Naive thymus-derived CD4-positive, alpha-beta T cell (primary cell): Measurements from ENCODE around the gene USP37. TPM values are rescaled to one million over a fixed set of nuclear protein-coding genes. Genes with fewer than 3 reads are reported as not detected.

Experiments used
- ATAC-seq: fragments of 150-1000 bp; cut with Tn5 transposase; 2 replicates; pipeline ENCODE4 v1.10.0; 2021; ENCODE audit warnings: mild to moderate bottlenecking, moderate library complexity
- CTCF ChIA-PET: fragments of 350-600 bp; sonication (Branson Sonifier 250); formaldehyde crosslinking; loops from one replicate; lab custom pipeline; 2021; ENCODE audit warnings: antibody characterized with exemption; lab: Charles Lee
- POLR2A ChIA-PET: fragments of 350-600 bp; sonication (Branson Sonifier 250); formaldehyde crosslinking; loops from one replicate; lab custom pipeline; 2021; ENCODE audit warnings: antibody characterized with exemption, inconsistent platforms; lab: Charles Lee
- DNase-seq, 9 donors: peaks; one replicate each; pipeline versions ENCODE4 v3.0.0 to v3.0.0-alpha.2; 2020 to 2022; ENCODE audit warnings: mixed read lengths in 1 of 9
- H3K27ac ChIP-seq: one replicate; pipeline ENCODE4 v1.7.0; 2013; ENCODE audit warnings: mild to moderate bottlenecking, low read depth, low read length, moderate library complexity
- H3K27me3 ChIP-seq, 2 donors: one replicate each; pipeline ENCODE4 v1.7.0; 2013; ENCODE audit warnings: low read length in 2 of 2, mild to moderate bottlenecking in 2 of 2, moderate library complexity in 2 of 2; ENCODE audit not compliant: control insufficient read depth in 2 of 2, insufficient read depth in 2 of 2
- H3K36me3 ChIP-seq, 3 experiments: 1 replicate in 2 of 3; 2 replicates in 1 of 3; pipeline ENCODE4 v1.7.0; 2013; ENCODE audit warnings: low read length in 3 of 3, mild to moderate bottlenecking in 3 of 3, moderate library complexity in 1 of 3; ENCODE audit not compliant: insufficient read depth in 3 of 3, control insufficient read depth in 2 of 3
- H3K4me1 ChIP-seq, 2 donors: one replicate each; pipeline ENCODE4 v1.7.0; 2013; ENCODE audit warnings: low read length in 2 of 2, mild to moderate bottlenecking in 2 of 2, moderate library complexity in 1 of 2; ENCODE audit not compliant: control insufficient read depth in 2 of 2, insufficient read depth in 2 of 2
- H3K4me3 ChIP-seq: 2 replicates; pipeline ENCODE4 v1.7.0; 2013; ENCODE audit warnings: mild to moderate bottlenecking, low read length
- H3K9me3 ChIP-seq, 3 experiments: 1 replicate in 2 of 3; 2 replicates in 1 of 3; pipeline ENCODE4 v1.7.0; 2013; ENCODE audit warnings: low read length in 3 of 3; ENCODE audit not compliant: control insufficient read depth in 2 of 3
- H3K27ac Mint-ChIP-seq, 9 donors: one replicate each; pipeline ENCODE4 v1.8.0; 2020 to 2022; ENCODE audit warnings: mixed read lengths in 9 of 9, mild to moderate bottlenecking in 8 of 9, moderate library complexity in 5 of 9, inconsistent platforms in 2 of 9
- H3K27me3 Mint-ChIP-seq, 5 donors: one replicate each; pipeline ENCODE4 v1.8.0; 2021 to 2022; ENCODE audit warnings: mixed read lengths in 5 of 5, mild to moderate bottlenecking in 1 of 5
- H3K36me3 Mint-ChIP-seq, 5 donors: one replicate each; pipeline ENCODE4 v1.8.0; 2020 to 2022; ENCODE audit warnings: mixed read lengths in 5 of 5, mild to moderate bottlenecking in 3 of 5, inconsistent platforms in 1 of 5
- H3K4me1 Mint-ChIP-seq, 7 donors: one replicate each; pipeline ENCODE4 v1.8.0; 2020 to 2022; ENCODE audit warnings: mixed read lengths in 7 of 7, mild to moderate bottlenecking in 3 of 7, inconsistent platforms in 1 of 7
- H3K4me3 Mint-ChIP-seq, 10 donors: one replicate each; pipeline ENCODE4 v1.8.0; 2020 to 2022; ENCODE audit warnings: mild to moderate bottlenecking in 10 of 10, mixed read lengths in 10 of 10, moderate library complexity in 6 of 10, inconsistent platforms in 2 of 10
- H3K9me3 Mint-ChIP-seq, 11 donors: one replicate each; pipeline ENCODE4 v1.8.0; 2020 to 2022; ENCODE audit warnings: mixed read lengths in 11 of 11, mild to moderate bottlenecking in 4 of 11, inconsistent platforms in 1 of 11, moderate library complexity in 1 of 11
- intact Hi-C, 2 donors: fragments of 100-400 bp; cut with micrococcal nuclease; formaldehyde crosslinking; loops; one replicate each; pipeline ENCODE4 v1.15.1; 2023
- polyA plus RNA-seq, 2 donors: library from polyadenylated mRNA; unstranded; fragments of 300-500 nt; fragmentation: Illumina TruSeq; gene quantifications; one replicate each; pipeline ENCODE4 v1.2.3, GENCODE V29; 2021
- total RNA-seq, 6 experiments: library from RNA in 5 of 6; stranded (reverse) in 5 of 6; gene quantifications; 1 replicate in 5 of 6; 2 replicates in 1 of 6; pipeline ENCODE4 v1.2.3 and lab custom pipeline; 2021 to 2026

The USP37 gene
- total and polyA plus RNA-seq, 7 experiments from 2014 or later: 10.1 to 36.3 (median 24.6) TPM

DNA sequence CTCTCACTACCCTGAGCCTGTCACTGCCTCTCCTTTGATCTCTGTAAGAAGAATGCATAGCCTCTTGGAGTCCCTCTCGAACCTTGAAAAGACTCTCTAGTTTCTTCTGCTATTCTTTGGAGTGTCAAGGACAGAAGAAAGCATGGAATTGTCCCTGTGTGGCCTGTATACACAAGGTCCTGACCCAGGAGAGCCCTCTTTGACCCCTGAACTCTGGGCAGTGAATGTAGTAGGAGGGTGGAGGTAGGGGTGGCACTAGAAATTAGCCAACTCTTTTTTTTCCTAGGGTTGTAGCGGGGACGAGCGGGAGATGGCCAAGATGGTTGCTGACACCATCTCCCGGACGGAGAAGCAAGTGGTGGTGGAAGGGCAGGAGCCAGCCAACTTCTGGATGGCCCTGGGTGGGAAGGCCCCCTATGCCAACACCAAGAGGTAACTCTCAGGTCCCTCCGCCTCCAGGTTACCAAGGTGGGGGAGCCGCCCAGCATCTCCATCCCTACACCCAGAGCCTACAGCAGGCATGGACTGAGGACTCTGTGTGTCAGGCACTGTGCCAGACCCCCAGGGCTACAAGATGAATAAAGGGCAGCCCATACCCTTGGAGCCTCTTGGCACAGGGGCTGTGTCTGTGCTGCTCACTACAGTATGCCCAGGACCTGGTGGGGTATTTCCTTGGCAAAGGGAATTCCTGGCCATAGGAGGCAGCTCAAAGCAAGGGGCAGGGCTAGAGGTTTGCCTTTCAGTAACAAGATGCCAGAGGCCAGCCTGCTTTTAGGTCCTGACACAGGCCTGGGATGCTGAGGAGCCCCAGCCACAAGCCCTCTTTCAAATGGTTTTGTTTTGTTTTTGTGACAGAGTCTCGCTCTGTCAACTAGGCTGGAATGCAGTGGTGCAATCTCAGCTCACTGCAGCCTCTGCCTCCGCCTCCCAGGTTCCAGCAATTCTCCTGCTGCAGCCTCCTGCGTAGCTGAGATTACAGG, 132.9 kb downstream of the USP37 start:
- intact Hi-C loops: no loop called here
- Mint-ChIP-seq H3K27ac (peak overlapping the region in 1 of 9 donors; percentile 51), H3K27me3 (peaks cover 0 to 2% (median 0%) of the 10 kb centered on the region in 5 donors), H3K36me3 (no peaks in the 10 kb centered on the region), H3K4me3 (no peak overlapping the region), H3K9me3 (no peaks in the 10 kb centered on the region), H3K4me1 (peaks cover 0 to 5% (median 0%) of the 10 kb centered on the region in 7 donors)
- ATAC-seq (no peak), DNase-seq (no peak)
- Histone ChIP-seq H3K27me3 (no peaks in the 10 kb centered on the region), H3K27ac (no peak overlapping the region), H3K9me3 (no peaks in the 10 kb centered on the region), H3K4me1 (no peaks in the 10 kb centered on the region), H3K4me3 (no peak overlapping the region), H3K36me3 (no peaks in the 10 kb centered on the region)
- ChIA-PET CTCF (no interaction called here), POLR2A (no interaction called here)

DNA sequence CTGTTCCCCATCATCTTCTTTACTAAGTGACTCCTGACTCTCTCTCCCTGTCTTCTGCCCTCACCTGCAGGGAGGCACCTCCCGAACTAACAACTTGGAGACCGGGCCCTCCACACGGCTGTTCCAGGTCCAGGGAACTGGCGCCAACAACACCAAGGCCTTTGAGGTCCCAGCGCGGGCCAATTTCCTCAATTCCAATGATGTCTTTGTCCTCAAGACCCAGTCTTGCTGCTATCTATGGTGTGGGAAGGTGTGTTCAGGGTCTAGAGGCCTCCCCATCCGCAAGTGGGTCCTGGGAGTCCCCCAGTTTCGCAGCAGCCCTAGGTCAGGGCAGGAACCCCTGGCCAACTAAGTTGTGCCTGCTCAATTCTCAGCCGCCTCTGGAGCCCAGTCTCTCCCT, 133.7 kb downstream of the USP37 start:
- Histone ChIP-seq H3K27me3 (no peaks in the 10 kb centered on the region), H3K36me3 (no peaks in the 10 kb centered on the region), H3K4me1 (no peaks in the 10 kb centered on the region), H3K4me3 (no peak overlapping the region), H3K27ac (no peak overlapping the region), H3K9me3 (no peaks in the 10 kb centered on the region)
- DNase-seq (no peak), ATAC-seq (no peak)
- POLR2A ChIA-PET: no interaction called here
- H3K4me3 Mint-ChIP-seq: no peak overlapping the region
- no peaks in the 10 kb centered on the region for H3K9me3 Mint-ChIP-seq
- H3K27ac Mint-ChIP-seq: no peak overlapping the region
- no peaks in the 10 kb centered on the region for H3K36me3 Mint-ChIP-seq
- CTCF ChIA-PET: no interaction called here
- peaks cover 0 to 3% (median 0%) of the 10 kb centered on the region in 5 donors for H3K27me3 Mint-ChIP-seq
- intact Hi-C loops: no loop called here
- peaks cover 0 to 5% (median 0%) of the 10 kb centered on the region in 7 donors for H3K4me1 Mint-ChIP-seq

DNA sequence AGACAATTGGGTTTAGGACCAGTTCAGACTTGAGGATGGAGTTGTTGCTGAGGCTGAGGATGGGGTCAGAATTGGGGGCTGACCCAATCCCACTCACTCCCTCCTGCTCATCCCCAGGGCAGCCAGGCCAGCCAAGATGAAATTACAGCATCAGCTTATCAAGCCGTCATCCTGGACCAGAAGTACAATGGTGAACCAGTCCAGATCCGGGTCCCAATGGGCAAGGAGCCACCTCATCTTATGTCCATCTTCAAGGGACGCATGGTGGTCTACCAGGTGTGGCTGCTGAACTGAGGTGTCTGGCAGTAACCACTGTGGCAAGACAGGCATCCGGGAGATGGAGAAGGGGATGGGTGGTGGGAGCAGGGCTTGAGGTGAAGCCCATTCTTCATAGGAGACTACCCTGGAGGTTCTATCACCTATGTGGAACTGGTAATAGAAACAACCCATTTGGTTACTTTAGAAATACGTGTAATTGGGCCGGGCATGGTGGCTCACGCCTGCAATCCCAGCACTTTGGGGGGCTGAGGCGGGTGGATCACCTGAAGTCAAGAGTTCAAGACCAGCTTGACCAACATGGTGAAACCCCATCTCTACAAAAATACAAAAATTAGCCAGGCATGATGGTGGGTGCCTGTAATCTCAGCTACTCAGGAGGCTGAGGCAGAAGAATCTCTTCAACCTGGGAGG, 135.3 kb downstream of the USP37 start:
- Histone ChIP-seq H3K4me1 (no peaks in the 10 kb centered on the region), H3K9me3 (no peaks in the 10 kb centered on the region), H3K36me3 (no peaks in the 10 kb centered on the region), H3K27ac (no peak overlapping the region), H3K27me3 (peaks cover 0 to 4% of the 10 kb centered on the region in 2 donors), H3K4me3 (no peak overlapping the region)
- Mint-ChIP-seq H3K27me3 (peaks cover 0 to 3% (median 0%) of the 10 kb centered on the region in 5 donors), H3K4me3 (no peak overlapping the region), H3K36me3 (no peaks in the 10 kb centered on the region), H3K9me3 (no peaks in the 10 kb centered on the region), H3K27ac (no peak overlapping the region), H3K4me1 (peaks cover 0 to under 1% (median 0%) of the 10 kb centered on the region in 7 donors)
- POLR2A ChIA-PET: no interaction called here
- CTCF ChIA-PET: no interaction called here
- intact Hi-C loops: no loop called here
- no peak for ATAC-seq
- DNase-seq: no peak

DNA sequence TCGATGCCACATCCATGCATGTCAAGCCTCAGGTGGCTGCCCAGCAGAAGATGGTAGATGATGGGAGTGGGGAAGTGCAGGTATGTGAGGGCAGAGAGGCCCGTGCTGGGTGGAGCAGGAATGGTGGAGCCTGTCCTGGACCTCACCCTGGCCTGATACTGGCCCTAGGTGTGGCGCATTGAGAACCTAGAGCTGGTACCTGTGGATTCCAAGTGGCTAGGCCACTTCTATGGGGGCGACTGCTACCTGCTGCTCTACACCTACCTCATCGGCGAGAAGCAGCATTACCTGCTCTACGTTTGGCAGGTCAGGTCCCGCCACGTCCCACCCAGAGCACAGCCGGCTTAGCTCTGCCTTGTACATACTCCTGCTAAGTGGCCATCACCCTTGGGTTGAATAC, 136.3 kb downstream of the USP37 start:
- no peak for ATAC-seq

DNA sequence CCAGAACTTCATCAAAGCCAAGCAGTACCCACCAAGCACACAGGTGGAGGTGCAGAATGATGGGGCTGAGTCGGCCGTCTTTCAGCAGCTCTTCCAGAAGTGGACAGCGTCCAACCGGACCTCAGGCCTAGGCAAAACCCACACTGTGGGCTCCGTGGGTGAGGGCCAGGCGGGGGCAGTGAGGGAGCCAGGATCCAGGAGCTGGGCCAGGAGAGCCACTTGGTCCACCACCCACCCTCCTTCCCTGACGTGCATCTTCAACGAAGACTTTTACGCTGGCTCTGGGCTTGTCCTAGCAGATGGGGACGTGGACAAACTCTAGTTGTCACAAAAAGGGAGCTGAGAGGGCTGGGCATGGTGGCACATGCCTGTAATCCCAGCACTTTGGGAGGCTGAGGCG, 137.4 kb downstream of the USP37 start:
- intact Hi-C loops: no loop called here
- Mint-ChIP-seq H3K4me3 (no peak overlapping the region), H3K36me3 (no peaks in the 10 kb centered on the region), H3K9me3 (no peaks in the 10 kb centered on the region), H3K27ac (no peak overlapping the region), H3K27me3 (peaks cover 0 to 3% (median 0%) of the 10 kb centered on the region in 5 donors), H3K4me1 (peaks cover 0 to 2% (median 0%) of the 10 kb centered on the region in 7 donors)
- Histone ChIP-seq H3K27me3 (peaks cover 0 to 4% of the 10 kb centered on the region in 2 donors), H3K9me3 (no peaks in the 10 kb centered on the region), H3K27ac (no peak overlapping the region), H3K4me1 (no peaks in the 10 kb centered on the region), H3K36me3 (no peaks in the 10 kb centered on the region), H3K4me3 (no peak overlapping the region)
- DNase-seq (no peak), ATAC-seq (no peak)
- ChIA-PET POLR2A (interaction anchor here (0.6 kb wide), 1 partner anchor 21 kb away, joined by 4 read pairs; no protein-coding TSS in a partner anchor), CTCF (no interaction called here)

More for the DNA sequence above, 136.3 kb downstream of the USP37 start:
- DNase-seq: no peak
- Mint-ChIP-seq H3K27me3 (peaks cover 0 to 3% (median 0%) of the 10 kb centered on the region in 5 donors), H3K4me1 (no peaks in the 10 kb centered on the region), H3K4me3 (no peak overlapping the region), H3K36me3 (no peaks in the 10 kb centered on the region), H3K27ac (no peak overlapping the region), H3K9me3 (no peaks in the 10 kb centered on the region)
- ChIA-PET CTCF (no interaction called here), POLR2A (no interaction called here)
- H3K9me3 ChIP-seq: no peaks in the 10 kb centered on the region
- no peaks in the 10 kb centered on the region for H3K36me3 ChIP-seq
- H3K27ac ChIP-seq: no peak overlapping the region
- H3K27me3 ChIP-seq: peaks cover 0 to 4% of the 10 kb centered on the region in 2 donors
- no peaks in the 10 kb centered on the region for H3K4me1 ChIP-seq
- intact Hi-C loops: no loop called here
- H3K4me3 ChIP-seq: no peak overlapping the region

DNA sequence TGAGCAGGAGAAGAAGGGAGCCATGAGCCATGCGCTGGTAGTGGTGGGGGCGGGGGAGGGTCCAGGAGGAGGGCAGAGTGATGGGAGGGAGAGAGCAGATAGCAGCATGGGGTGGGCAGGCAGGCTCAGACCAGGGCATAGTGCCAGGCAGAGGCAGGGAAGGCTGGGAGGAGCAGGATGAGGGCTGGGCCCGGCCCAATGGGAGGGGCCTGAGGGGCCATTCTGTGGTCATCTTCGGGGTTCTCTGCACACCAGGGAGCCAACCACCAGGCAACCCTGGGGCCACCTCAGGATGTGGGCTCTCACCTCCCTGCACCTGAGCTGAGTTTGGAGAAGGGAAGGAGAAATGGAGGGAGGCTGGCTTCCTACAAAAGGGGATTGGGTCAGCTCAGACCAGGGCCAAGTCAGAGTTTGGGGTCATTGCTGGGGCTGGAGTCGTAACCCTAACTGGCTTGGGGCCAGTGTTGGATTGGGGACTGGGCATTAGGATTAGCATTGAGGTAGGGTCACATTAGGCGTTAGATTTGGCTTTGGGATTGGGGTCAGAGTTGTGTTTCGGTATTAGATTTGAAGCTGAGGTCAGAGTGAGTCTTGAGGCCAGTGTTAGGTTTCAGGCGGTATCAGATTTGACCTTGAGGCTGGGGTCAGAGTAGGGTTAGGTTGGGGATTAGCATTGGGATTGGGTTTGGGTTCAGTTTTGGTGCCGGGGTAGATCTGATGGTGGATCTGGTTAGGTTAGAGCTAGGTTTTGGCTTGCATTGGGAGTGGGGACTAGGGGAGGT, 138.0 kb downstream of the USP37 start:
- intact Hi-C loops: no loop called here
- peaks cover 0 to 2% (median 0%) of the 10 kb centered on the region in 7 donors for H3K4me1 Mint-ChIP-seq
- H3K36me3 Mint-ChIP-seq: no peaks in the 10 kb centered on the region
- no peaks in the 10 kb centered on the region for H3K9me3 ChIP-seq
- no peaks in the 10 kb centered on the region for H3K36me3 ChIP-seq
- no peaks in the 10 kb centered on the region for H3K9me3 Mint-ChIP-seq
- H3K27ac Mint-ChIP-seq: no peak overlapping the region
- H3K4me3 Mint-ChIP-seq: no peak overlapping the region
- H3K27me3 Mint-ChIP-seq: peaks cover 0 to 3% (median 0%) of the 10 kb centered on the region in 5 donors
- DNase-seq (no peak), ATAC-seq (no peak)
- H3K27me3 ChIP-seq: peaks cover 0 to 4% of the 10 kb centered on the region in 2 donors
- ChIA-PET CTCF (no interaction called here), POLR2A (interaction anchor here (0.6 kb wide), 1 partner anchor 21 kb away, joined by 4 read pairs; no protein-coding TSS in a partner anchor)
- H3K4me1 ChIP-seq: no peaks in the 10 kb centered on the region
- H3K27ac ChIP-seq: no peak overlapping the region
- no peak overlapping the region for H3K4me3 ChIP-seq
